Stimulated activated CD4-positive, alpha-beta T cell treated with anti-CD3 and anti-CD28 coated beads, Interleukin-2, amount 100 ng/mL, for 4 hours (primary cell): ENCODE measurements around the gene ITPRID2.
"Not testable (repeated sequence)": the region's sequence is repeated elsewhere in the genome, so short reads cannot be mapped to it uniquely, and the experiment has no call there.

Experiments used
- DNase-seq: peaks from one replicate; pipeline ENCODE4 v3.0.0-alpha.2; 2020; ENCODE audit warnings: low read depth

The ITPRID2 gene

GRCh38 chr2:181916726-181917718 lies 25.5 kb downstream of the ITPRID2 start:
- no peak for DNase-seq

GRCh38 chr2:181918188-181918587 lies 26.7 kb downstream of the ITPRID2 start:
- no peak for DNase-seq

- DNase-seq: no peak
These were observed 31.6 kb downstream of the ITPRID2 start for GRCh38 chr2:181923121-181923520.

GRCh38 chr2:181924336-181924735 lies 32.8 kb downstream of the ITPRID2 start:
- DNase-seq: no peak

GRCh38 chr2:181934694-181935093 lies 43.2 kb downstream of the ITPRID2 start:
- DNase-seq: no peak

GRCh38 chr2:181937473-181937872 lies 45.9 kb downstream of the ITPRID2 start:
- DNase-seq: no peak

GRCh38 chr2:181943411-181944124 lies 52.0 kb downstream of the ITPRID2 start:
- no peak for DNase-seq

GRCh38 chr2:181944164-181944913 lies 52.8 kb downstream of the ITPRID2 start:
- no peak for DNase-seq

- DNase-seq: no peak
These were observed 53.4 kb downstream of the ITPRID2 start for GRCh38 chr2:181944914-181945291.

- no peak for DNase-seq
These were observed 55.1 kb downstream of the ITPRID2 start for GRCh38 chr2:181946444-181947127.

- DNase-seq: no peak
These were observed 55.7 kb downstream of the ITPRID2 start for GRCh38 chr2:181947273-181947672.

GRCh38 chr2:181948227-181948626 lies 56.7 kb downstream of the ITPRID2 start:
- DNase-seq: no peak

- DNase-seq: no peak
These were observed 57.5 kb downstream of the ITPRID2 start for GRCh38 chr2:181949047-181949446.

- DNase-seq: no peak
These were observed 61.1 kb downstream of the ITPRID2 start for GRCh38 chr2:181952404-181953226.

GRCh38 chr2:181953881-181954537 lies 62.5 kb downstream of the ITPRID2 start:
- DNase-seq: peak; percentile 21

GRCh38 chr2:181954538-181954883 lies 63.0 kb downstream of the ITPRID2 start:
- no peak for DNase-seq

- no peak for DNase-seq
These were observed 63.5 kb downstream of the ITPRID2 start for GRCh38 chr2:181955010-181955409.

GRCh38 chr2:181955866-181956265 lies 64.3 kb downstream of the ITPRID2 start:
- not testable (repeated sequence) for DNase-seq

GRCh38 chr2:181957668-181958067 lies 66.1 kb downstream of the ITPRID2 start:
- no peak for DNase-seq

- DNase-seq: no peak
These were observed 67.2 kb downstream of the ITPRID2 start for GRCh38 chr2:181958726-181959125.
